ENCODE results near the gene AGAP2. TPM values are rescaled to one million over a fixed set of nuclear protein-coding genes. Genes with fewer than 3 reads are reported as not detected.
"Not testable (repeated sequence)": the region's sequence is repeated elsewhere in the genome, so short reads cannot be mapped to it uniquely, and the experiment has no call there.

The AGAP2 gene
- total RNA-seq, 1 experiment from 2014 or later = 38.6 TPM

DNA sequence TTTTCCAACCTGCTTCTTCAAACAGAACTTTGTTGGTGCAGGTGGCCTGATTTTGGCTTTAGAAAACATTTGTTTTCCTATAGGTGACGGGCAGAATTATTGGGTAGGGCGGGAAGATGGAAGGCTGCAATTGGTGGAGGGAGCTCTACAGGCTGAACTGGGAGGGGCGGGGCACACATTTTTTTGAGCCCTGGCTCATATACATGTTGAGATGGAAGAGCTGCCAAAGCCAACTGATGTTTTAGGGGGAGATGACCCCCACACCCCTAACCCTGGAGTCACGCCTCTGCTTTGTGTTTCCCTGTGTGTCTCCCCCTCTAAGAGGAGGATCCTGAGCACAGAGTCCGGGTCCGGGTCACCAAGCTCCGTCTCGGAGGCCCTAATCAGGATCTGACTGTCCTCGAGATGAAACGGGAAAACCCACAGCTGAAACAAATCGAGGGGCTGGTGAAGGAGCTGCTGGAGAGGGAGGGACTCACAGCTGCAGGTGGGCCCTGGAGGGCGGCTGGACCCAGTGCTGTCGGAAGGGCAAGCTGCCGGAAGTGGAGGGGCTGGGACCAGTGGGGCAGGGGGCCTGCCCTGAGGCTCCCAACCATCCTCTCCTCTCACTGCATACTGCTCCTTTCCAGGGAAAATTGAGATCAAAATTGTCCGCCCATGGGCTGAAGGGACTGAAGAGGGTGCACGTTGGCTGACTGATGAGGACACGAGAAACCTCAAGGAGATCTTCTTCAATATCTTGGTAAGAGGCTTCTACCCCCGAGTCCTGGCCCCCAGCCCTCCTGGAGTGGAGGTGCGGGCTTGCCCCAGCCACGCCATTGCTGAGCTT is 18.6 kb downstream of the AGAP2 start:
- Histone ChIP-seq H3K4me3 (no peak overlapping the region), H3K4me1 (no peaks in the 10 kb centered on the region), H3K9me3 (replicated peaks) (no peaks in the 10 kb centered on the region), H3K27me3 (no peaks in the 10 kb centered on the region), H3K36me3 (peaks cover 67% of the 10 kb centered on the region), H3K27ac (no peak overlapping the region)
- peak; percentile 62 to 68 for DNase-seq

- H3K27ac ChIP-seq = no peak overlapping the region
- H3K27me3 ChIP-seq = no peaks in the 10 kb centered on the region
- H3K4me1 ChIP-seq = no peaks in the 10 kb centered on the region
- no peaks in the 10 kb centered on the region for H3K9me3 ChIP-seq (replicated peaks)
- peaks cover 77% of the 10 kb centered on the region for H3K36me3 ChIP-seq
- DNase-seq = peak; percentile 48 to 64
- no peak overlapping the region for H3K4me3 ChIP-seq
Observed at GRCh38 chr12:57718641-57719528, 19.7 kb downstream of the AGAP2 start.

GRCh38 chr12:57717846-57718640 is 20.5 kb downstream of the AGAP2 start:
- H3K36me3 ChIP-seq = peaks cover 77% of the 10 kb centered on the region

DNA sequence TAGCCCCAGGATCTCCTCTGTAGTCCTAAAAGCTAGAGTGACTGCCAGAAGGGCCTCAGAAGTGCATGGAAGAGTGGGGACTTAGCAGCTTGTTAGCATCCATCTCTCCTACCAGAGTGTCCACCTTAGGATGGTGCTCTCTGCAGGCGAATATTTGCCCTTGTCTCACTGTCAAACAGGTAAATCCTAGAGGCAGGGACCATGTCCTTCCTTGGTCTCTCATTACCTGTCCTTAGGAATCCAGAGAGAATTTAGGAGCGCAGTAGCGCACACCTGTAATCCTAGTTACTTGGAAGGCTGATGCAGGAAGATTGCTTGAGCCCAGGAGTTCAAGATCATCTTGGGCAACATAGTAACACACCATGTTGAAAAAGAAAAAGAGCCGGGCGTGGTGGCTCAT is 21.4 kb downstream of the AGAP2 start:
- Histone ChIP-seq H3K4me3 (no peak overlapping the region), H3K27ac (no peak overlapping the region), H3K4me1 (no peaks in the 10 kb centered on the region), H3K9me3 (replicated peaks) (no peaks in the 10 kb centered on the region; the same call in 1 of the 2 replicates), H3K27me3 (no peaks in the 10 kb centered on the region), H3K36me3 (peaks cover 84% of the 10 kb centered on the region)
- peak in 1 of 2 experiments; percentile 42 for DNase-seq

More at GRCh38 chr12:57717846-57718640, 20.5 kb downstream of the AGAP2 start:
- H3K4me3 ChIP-seq = no peak overlapping the region
- H3K9me3 ChIP-seq (replicated peaks) = no peaks in the 10 kb centered on the region
- no peak overlapping the region for H3K27ac ChIP-seq
- peak; percentile 71 to 79 for DNase-seq
- no peaks in the 10 kb centered on the region for H3K27me3 ChIP-seq
- H3K4me1 ChIP-seq = no peaks in the 10 kb centered on the region

- H3K4me3 ChIP-seq = no peak overlapping the region
- H3K36me3 ChIP-seq = peaks cover 86% of the 10 kb centered on the region
- no peaks in the 10 kb centered on the region for H3K4me1 ChIP-seq
- DNase-seq = peak; percentile 63 to 64
- H3K27ac ChIP-seq = no peak overlapping the region
- H3K9me3 ChIP-seq (replicated peaks) = no peaks in the 10 kb centered on the region; the same call in 1 of the 2 replicates
- H3K27me3 ChIP-seq = no peaks in the 10 kb centered on the region
Observed at GRCh38 chr12:57716305-57716704, 22.2 kb downstream of the AGAP2 start.

DNA sequence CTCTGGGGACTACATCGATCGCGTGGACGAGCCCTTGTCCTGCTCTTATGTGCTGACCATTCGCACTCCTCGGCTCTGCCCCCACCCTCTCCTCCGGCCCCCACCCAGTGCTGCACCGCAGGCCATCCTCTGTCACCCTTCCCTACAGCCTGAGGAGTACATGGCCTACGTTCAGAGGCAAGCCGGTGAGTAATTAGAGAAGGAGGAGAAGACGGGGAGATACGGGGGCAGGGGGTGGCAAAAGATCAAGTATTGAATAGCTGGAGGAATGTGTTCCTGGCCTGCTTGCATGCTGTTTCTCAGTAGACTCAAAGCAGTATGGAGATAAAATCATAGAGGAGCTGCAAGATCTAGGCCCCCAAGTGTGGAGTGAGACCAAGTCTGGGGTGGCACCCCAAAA is 22.8 kb downstream of the AGAP2 start:
- peak in 1 of 2 experiments; percentile 58 for DNase-seq
- Histone ChIP-seq H3K9me3 (replicated peaks) (no peaks in the 10 kb centered on the region; the same call in 1 of the 2 replicates), H3K36me3 (peaks cover 81% of the 10 kb centered on the region), H3K27me3 (no peaks in the 10 kb centered on the region), H3K4me1 (no peaks in the 10 kb centered on the region), H3K27ac (no peak overlapping the region), H3K4me3 (no peak overlapping the region)

DNA sequence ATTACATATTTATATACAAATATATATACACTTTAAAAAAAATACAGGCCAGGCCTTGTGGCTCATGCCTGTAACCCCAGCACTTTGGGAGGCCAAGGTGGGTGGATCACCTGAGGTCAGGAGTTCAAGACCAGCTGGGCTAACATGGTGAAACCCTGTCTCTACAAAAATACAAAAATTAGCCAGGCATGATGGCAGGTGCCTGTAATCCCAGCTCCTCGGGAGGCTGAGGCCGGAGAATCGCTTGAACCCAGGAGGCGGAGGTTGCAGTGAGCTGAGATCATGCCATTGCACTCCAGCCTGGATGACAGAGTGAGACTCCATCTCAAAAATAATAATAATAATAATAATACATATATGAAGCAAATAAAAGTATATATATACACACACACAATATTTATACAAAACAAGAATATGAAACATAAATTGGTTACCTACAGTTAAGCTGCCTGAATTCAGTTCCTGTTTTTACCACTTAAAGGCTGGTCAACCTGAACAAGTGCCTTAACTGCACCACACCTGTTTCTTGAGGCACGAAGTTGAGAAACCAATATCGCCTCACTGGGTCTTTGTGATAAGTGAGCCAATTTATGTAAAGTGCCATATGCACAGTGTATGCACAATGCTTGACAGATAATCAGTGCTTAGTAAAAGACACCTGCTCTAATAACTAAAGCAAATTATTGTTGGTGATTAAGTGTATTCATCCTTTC is 23.4 kb downstream of the AGAP2 start:
- peak in 1 of 2 experiments; percentile 26 for DNase-seq
- H3K36me3 ChIP-seq = peaks cover 80% of the 10 kb centered on the region
- H3K4me3 ChIP-seq; H3K9me3 ChIP-seq (replicated peaks); H3K27ac ChIP-seq; H3K4me1 ChIP-seq; H3K27me3 ChIP-seq: not testable (repeated sequence)

- peaks cover 62% of the 10 kb centered on the region for H3K36me3 ChIP-seq
- no peaks in the 10 kb centered on the region for H3K4me1 ChIP-seq
- no peaks in the 10 kb centered on the region; the same call in 1 of the 2 replicates for H3K9me3 ChIP-seq (replicated peaks)
- H3K4me3 ChIP-seq = no peak overlapping the region
- H3K27me3 ChIP-seq = no peaks in the 10 kb centered on the region
- peak; percentile 46 to 62 for DNase-seq
- H3K27ac ChIP-seq = no peak overlapping the region
Observed at GRCh38 chr12:57713209-57713608, 25.3 kb downstream of the AGAP2 start.

GRCh38 chr12:57712701-57713100 is 25.8 kb downstream of the AGAP2 start:
- no peaks in the 10 kb centered on the region for H3K4me1 ChIP-seq
- H3K4me3 ChIP-seq = no peak overlapping the region
- no peaks in the 10 kb centered on the region for H3K27me3 ChIP-seq
- peak; percentile 40 to 69 for DNase-seq
- H3K36me3 ChIP-seq = peaks cover 57% of the 10 kb centered on the region
- H3K27ac ChIP-seq = no peak overlapping the region
- H3K9me3 ChIP-seq (replicated peaks) = no peaks in the 10 kb centered on the region; the same call in 1 of the 2 replicates

- Histone ChIP-seq H3K4me1 (no peaks in the 10 kb centered on the region), H3K9me3 (replicated peaks) (peaks cover 15% of the 10 kb centered on the region), H3K27me3 (no peaks in the 10 kb centered on the region), H3K36me3 (peaks cover 62% of the 10 kb centered on the region), H3K27ac (no peak overlapping the region), H3K4me3 (no peak overlapping the region)
- peak in 1 of 2 experiments; percentile 38 for DNase-seq
Observed at GRCh38 chr12:57708296-57708695, 30.2 kb downstream of the AGAP2 start.

- Histone ChIP-seq H3K4me3 (no peak overlapping the region), H3K4me1 (no peaks in the 10 kb centered on the region), H3K27me3 (no peaks in the 10 kb centered on the region), H3K27ac (no peak overlapping the region), H3K36me3 (peaks cover 67% of the 10 kb centered on the region), H3K9me3 (replicated peaks) (peaks cover 17% of the 10 kb centered on the region)
- peak in 1 of 2 experiments; percentile 38 for DNase-seq
Observed at GRCh38 chr12:57707250-57707649, 31.3 kb downstream of the AGAP2 start.

DNA sequence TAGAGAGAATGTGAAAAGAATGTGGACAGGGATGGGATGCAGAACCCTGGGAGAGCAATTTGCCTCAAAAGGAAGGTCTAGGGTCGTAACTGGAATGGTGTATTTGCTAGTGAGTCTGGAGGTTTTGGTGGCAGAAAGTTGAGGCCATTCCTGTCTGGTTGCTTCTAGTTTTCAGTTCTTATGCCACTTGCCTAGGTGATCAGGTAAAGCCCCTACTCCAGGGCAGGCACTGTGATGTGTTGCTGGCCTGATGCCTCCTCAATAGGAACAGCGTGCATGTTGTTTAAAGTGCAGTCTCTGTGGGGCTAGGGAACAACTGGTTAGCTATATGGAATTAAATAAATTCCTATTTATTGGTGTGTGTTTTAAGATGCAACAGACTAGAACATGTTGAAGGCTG is 38.2 kb downstream of the AGAP2 start:
- H3K27ac ChIP-seq = no peak overlapping the region
- peak in 1 of 2 experiments; percentile 36 for DNase-seq
- no peaks in the 10 kb centered on the region for H3K4me1 ChIP-seq
- H3K36me3 ChIP-seq = peaks cover 72% of the 10 kb centered on the region
- no peaks in the 10 kb centered on the region for H3K27me3 ChIP-seq
- H3K4me3 ChIP-seq = no peak overlapping the region
- peaks cover 17% of the 10 kb centered on the region for H3K9me3 ChIP-seq (replicated peaks)

GRCh38 chr12:57698414-57698813 is 40.1 kb downstream of the AGAP2 start:
- Histone ChIP-seq H3K36me3 (peaks cover 55% of the 10 kb centered on the region), H3K4me3 (no peak overlapping the region)
- DNase-seq = peak in 1 of 2 experiments; percentile 42

GRCh38 chr12:57697076-57697475 is 41.5 kb downstream of the AGAP2 start:
- no peak for DNase-seq
- Histone ChIP-seq H3K27me3 (no peaks in the 10 kb centered on the region), H3K36me3 (peaks cover 42% of the 10 kb centered on the region), H3K4me1 (peaks cover 6% of the 10 kb centered on the region), H3K27ac (no peak overlapping the region), H3K9me3 (replicated peaks) (no peaks in the 10 kb centered on the region), H3K4me3 (no peak overlapping the region)

More at GRCh38 chr12:57698414-57698813, 40.1 kb downstream of the AGAP2 start:
- Histone ChIP-seq H3K27me3 (no peaks in the 10 kb centered on the region), H3K4me1 (peaks cover 6% of the 10 kb centered on the region), H3K9me3 (replicated peaks) (peaks cover 3% of the 10 kb centered on the region; the same call in 1 of the 2 replicates), H3K27ac (no peak overlapping the region)
